ENCODE measurements around the gene NELL2. TPM values are rescaled to one million over a fixed set of nuclear protein-coding genes. Genes with fewer than 3 reads are reported as not detected.

Gene NELL2
- total RNA-seq, 1 experiment from 2014 or later = 19.9 TPM

DNA sequence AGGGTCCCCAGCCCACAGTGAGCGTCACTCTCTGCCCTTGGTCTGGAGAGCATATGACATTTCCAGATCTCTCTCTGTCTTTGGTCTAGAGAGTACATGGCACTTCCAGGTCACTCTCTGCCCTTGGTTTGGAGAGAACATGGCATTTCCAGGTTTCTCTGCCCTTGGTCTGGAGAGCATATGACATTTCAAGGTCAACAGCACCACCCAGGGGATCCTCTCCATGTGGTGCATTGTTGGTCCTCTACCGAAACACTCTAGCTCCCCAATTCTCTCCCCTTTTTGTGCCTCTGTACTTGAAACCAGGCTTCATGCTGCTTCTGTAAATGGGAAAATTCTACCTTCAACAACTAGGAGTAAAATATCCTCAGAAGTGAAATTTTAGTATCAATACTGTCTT lies 399.4 kb downstream of the NELL2 start:
- no peak for DNase-seq (ENCODE audit: low read depth)

- no peak for DNase-seq (ENCODE audit: low read depth)
Measured at GRCh38 chr12:44465139-44465538, 411.0 kb downstream of the NELL2 start.

- no peak for DNase-seq (ENCODE audit: low read depth)
Measured at GRCh38 chr12:44464180-44464579, 411.9 kb downstream of the NELL2 start.

DNA sequence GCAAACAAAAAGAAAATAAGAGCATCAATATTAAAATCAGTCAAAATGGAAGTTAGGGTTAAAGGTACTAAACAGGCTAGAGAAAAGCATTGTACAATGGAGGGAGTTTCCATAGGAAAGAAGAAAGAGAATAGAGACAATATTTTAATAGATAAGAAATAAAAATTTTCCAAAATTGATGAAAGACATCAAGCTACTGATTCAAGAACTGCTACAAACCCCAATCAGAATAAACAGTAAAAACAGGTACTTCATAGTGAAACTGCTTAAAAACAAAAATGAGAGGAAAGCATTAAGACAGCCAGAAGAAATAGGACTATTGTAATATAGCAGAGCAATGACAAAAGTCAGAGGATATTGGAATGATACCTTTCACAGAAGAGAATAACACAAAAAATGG lies 413.4 kb downstream of the NELL2 start:
- DNase-seq (ENCODE audit: low read depth) = no peak

GRCh38 chr12:44460261-44460660 lies 415.9 kb downstream of the NELL2 start:
- DNase-seq (ENCODE audit: low read depth) = no peak

DNA sequence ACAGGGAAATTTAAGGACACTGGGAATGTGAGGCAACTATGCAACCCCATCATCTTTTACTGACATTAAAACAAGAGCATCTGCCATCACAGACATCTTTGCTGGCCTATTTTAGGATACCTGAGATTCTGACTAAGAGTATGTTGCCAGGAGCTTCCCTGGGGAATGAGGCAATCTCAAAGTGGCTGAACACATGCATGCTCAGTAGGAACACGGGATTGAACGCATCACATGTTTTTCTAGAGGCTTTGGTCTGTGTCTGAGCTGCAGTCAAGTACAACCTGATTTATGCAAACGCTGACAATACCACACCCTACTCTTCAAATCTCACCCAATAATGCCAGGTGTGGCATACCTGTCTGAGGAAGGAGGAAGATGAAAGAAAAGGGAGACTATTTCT lies 416.5 kb downstream of the NELL2 start:
- no peak for DNase-seq (ENCODE audit: low read depth)

Other genes with a start within 250 kb of the NELL2 start
- not detected in 2 replicates for gene DBX2, start 174.8 kb upstream of the NELL2 start, total RNA-seq (2014; rRNA removed; shearing (Covaris generic))